Endothelial cell of hepatic sinusoid (primary cell): Measurements from ENCODE around the gene ADRM1.

ENCODE experiments used
- in situ Hi-C: cut with HindIII; loops from 2 replicates; pipeline ENCODE4 v1.10.0; 2017; ENCODE audit warnings: low sequenced_read_pairs

ADRM1 gene, protein sequence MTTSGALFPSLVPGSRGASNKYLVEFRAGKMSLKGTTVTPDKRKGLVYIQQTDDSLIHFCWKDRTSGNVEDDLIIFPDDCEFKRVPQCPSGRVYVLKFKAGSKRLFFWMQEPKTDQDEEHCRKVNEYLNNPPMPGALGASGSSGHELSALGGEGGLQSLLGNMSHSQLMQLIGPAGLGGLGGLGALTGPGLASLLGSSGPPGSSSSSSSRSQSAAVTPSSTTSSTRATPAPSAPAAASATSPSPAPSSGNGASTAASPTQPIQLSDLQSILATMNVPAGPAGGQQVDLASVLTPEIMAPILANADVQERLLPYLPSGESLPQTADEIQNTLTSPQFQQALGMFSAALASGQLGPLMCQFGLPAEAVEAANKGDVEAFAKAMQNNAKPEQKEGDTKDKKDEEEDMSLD

DNA sequence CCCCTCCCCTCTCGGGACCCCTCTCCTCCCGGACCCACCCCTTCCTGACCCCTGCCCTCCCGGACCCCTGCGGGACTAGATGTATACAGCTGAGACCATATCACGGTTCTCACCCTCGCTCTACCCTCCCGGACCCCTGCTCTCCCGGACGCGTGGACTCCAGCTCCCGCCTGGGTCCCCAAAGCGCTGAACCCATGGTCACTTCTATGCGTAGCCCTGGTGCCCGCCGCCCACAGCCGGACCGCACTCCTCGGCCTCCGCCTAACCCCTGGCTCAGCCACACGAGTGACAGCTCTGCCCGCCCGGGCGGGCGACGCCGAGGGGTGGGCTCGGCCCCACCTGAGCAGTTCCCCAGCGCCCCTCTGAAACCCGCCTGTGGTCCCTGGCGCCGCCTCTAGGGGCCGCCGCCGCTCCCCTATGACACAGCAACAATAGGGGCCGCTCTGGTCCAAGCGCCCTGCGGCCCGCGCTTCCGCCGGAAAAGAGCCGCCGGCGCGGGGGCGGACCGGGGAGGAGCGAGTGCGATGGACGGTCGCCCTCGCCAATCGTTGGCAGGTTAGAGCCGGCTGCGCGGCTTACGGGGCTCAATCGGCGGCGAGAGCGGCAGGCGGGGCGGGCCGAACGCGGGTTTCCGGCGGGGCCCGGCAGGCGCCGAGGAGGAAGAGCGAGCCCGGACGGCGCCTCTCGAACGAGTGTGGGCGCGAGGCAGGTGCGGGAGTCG is at the start of gene ADRM1:
Gene ADRM1 (plus strand): TSS at position 657 of the 721 bp plus-strand sequence. CDS start 572 bp downstream, outside the sequence.
- in situ Hi-C loops, result no loop called here

DNA sequence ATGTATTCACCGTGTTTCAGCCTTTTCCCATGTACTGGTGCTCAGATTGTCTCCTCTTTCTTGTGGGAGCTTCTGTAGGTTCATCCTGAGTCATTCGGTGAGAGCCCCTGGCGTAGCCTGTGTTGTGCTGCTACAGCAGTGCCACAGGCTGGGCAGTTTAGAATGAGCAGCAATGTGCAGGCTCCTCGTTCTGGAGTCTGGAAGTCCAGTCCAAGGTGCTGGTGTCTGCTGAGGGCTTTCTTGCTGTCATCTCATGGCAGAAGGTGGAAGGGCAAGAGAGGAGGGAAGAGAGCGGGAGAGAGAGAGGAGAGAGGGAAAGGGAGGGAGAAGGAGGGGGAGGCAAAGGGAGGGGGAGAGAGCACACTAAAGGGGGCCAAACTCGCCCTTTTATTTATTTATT is 49.4 kb upstream of the ADRM1 start:
- in situ Hi-C loops, result no loop called here

DNA sequence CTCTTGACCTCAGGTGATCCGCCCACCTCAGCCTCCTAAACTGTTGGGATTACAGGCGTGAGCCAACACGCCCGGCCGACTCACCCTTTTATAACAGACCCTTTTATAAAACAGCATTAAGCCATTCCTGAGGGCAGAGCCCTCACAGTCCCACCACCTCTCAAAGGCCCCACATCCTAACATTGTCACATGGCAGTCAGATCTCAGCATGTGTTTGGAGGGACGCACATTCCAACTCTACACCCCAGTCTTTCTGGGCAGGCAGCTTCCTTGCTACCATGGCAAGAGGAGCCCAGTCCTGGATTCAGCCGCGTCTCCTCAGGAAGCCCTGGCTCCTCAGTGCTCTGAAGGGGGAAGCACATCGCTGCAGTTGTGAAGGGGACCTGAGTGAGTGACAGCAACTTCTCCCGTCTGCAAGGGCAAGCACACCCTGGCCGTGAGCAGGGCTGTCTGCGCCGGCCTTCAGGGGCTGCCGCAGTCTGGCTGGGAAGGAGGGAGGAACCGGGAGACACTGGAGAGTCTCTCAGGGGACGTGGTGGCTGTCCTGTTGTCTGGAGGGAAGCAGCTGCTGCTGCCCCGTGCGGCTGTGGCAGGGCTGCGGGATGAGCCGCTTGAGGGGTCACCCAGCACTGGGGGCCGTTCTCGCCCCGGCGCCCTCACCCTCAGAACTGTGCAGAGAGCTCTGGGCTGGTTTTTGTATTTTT is 48.6 kb upstream of the ADRM1 start:
- in situ Hi-C loops, result no loop called here

DNA sequence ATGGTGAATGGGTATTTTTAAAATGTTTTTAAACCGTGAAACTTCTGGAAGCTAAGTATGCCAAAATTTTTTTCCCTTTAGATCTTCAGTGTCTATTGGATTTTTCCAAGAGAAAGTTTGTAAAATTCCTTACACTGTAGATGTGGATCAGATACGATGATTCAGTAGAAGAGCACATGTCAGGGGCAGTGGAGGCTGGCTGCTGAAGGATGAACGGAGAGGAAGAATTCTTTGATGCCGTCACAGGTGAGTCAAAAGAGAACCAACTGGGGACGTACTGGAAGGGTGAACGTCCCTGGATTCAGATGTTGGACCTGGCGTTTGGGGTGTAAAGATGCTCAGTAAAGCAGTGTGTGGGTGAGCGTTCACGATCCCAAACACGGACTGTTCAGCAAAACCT is 46.8 kb upstream of the ADRM1 start:
- in situ Hi-C loops, result no loop called here

DNA sequence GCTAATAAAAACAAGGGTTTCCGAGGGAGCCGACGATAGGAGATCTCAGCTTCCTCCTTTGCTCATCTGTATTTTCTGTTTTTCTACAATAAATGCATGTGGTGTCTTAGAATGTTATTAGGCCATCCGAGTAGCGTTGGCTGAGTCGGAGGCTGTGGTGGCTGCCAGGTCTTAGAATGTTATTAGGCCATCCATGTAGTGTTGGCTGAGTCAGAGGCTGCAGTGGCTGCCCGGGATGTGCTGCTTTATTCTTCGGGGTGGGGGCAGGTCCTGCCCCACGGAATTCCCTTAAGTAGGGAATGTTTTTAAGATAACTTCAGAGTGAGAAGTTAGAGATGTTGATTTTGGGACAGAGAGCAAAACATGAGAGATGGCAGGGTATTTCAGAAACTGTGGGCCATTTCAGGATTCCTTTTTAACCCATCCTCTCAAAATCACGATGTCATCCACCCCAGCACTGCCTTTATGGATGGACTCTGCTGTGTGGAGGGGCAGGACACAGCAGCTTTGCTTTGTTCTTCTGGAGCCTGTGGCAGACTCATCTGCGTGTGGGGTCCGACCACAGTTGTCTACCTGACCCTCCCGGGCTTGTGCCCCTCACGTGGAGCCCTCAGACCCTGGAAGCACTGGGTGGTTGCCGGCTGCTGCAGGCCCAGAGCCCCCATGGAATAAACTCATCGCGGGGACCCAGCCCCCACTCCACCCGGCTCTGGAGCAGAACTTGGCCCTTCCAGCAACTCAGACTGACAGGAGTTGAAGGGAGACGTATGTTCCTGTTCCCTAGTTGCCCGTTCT is 44.1 kb upstream of the ADRM1 start:
- in situ Hi-C loops, result no loop called here

DNA sequence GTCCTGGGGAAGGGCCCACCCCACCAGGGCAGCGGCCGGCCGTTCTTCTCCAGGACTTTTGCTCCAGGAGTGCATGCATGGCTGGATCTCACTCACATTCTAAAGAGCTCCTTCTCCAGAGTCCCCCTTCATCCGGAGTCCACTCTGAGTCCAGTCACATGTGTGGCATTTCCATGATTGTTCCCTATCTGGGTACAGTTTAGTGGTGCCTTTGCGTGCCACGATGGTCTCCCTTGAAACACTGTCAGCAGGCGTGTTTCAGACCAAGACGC is 43.6 kb upstream of the ADRM1 start:
- in situ Hi-C loops, result no loop called here

DNA sequence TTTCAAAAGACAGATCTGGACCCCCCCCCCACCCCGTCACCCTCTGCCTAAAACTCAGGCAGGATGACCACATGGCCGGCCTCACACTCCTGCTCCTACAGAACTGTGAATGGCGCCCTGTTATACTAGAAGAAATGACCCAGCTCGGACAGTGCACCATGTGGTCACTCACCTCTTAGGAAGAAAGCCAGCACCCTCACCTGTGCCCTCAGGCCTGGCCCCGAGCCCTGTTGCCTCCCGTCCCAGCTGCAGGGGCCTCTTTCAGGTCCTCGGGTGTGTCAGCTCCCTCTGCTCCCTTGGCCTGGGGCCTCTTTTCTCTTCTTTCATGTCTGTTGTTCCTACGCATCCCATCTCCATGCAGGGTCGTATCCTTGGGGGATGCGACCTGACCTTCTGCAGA is 40.7 kb upstream of the ADRM1 start:
- in situ Hi-C loops, result no loop called here

DNA sequence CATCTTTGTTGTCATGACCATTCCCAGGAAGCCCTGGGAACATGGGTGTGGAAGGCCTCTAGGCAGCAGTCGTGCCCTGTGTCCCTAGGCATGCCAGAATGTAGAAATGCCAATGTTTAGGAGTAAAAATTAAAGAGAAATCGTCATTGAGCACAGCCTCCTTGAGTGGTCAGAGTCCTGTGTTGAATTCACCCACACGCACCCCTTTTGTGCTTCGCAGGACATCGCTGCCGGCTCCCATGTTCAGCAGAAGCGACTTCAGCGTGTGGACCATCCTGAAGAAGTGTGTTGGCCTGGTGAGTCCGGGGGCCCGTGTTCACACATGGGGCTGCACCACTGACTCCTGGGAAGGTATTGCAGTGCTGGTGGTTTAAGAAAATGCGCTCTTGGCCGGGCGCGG is 39.4 kb upstream of the ADRM1 start:
- in situ Hi-C loops, result no loop called here

DNA sequence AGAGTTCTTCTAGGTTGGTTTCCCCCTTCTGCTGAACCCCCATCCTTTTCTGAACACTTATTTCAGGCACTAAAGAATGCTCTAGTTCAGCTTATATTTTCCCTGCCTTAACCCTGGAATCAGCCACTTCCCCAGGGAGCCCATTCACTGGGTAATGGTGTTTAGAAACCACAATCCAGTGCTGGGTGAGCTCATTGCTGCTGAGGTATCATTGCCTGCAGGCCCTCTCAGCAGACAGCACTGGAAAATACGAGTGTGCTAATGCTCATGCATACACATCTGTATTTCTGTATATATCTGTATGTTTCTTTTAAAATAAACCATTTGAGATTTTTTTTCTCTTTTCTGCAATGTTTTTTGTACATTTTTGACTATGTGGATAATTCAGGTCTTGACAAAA is 37.4 kb upstream of the ADRM1 start:
- in situ Hi-C loops, result no loop called here

DNA sequence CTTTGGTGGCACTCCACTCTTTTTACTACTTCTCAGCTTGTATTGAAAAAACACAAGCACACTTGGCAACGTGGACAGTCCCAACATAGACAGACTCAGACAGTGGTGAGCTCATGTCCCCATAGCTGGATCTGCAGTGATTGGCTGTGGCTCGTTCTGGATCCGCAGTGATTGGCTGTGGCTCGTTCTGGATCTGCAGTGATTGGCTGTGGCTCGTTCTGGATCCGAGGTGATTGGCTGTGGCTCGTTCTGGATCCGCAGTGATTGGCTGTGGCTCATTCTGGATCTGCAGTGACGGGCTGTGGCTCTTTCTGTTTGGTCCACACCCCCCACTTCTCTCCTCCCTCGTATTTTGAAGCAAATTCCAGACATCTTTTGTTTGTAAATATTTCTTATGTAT is 36.5 kb upstream of the ADRM1 start:
- in situ Hi-C loops, result no loop called here

DNA sequence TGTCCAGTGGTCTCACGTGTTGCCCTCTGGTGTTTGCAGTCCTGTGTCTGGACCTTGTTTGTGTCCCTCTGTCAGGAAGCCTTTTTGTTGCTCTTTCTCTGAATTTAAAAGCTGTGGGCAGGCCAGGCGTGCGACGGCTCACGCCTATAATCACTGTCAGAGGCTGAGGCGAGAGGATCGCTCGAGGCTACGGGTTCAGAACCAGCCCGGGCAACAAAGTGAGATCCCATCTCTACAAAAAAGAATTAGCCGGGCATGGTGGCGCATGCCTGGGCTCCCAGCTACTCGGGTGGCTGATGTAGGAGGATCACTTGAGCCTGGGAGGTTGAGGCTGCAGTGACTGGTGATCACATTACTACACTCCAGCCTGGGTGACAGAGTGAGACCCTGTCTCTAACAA is 35.9 kb upstream of the ADRM1 start:
- in situ Hi-C loops, result no loop called here

DNA sequence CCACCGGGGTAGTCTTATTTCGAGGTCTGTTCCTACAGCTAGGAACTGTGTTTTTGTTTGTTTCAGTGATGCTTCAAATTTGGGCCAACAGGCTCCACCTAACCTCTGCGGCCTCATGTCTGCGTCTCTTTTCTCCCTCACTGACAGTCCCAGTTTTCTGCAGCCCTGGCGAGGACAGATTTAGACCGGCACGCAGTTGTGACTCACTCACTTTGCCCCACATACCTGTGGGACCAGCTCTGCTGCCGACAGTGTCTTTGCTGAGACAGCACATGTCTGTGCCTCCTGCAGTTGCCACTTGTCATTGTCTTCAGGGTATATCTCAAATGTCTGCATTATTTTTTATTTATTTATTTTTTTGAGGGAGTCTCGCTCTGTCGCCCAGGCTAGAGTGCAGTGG is 35.3 kb upstream of the ADRM1 start:
- in situ Hi-C loops, result no loop called here

DNA sequence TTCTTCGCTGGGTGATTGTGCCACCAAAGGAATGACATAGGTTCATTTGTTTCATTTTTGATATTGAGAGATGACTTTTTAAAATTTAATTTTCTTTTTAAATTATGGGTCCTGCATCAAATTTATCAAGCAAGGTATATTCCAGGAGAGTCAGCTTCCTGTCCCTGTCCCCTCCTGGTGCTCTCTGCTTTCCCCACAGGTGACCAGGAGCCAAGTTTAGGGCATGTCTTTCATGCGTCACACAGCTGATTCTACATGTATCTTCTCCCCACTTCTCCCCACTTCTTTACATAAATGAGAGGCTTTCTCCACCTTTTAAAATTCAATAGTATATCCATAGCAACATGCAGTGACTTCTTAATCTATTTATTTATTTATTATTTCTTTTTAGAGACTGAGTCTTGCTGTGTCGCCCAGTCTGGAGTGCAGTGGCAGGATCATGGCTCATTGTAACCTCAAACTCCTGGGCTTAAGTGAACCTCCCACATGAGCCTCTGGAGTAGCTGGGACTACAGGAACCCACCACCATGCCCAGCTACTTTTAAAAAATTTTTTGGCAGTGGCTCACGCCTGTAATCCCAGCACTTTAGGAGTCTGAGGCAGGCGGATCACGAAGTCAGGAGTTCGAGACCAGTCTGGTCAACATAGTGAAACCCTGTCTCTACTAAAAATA is 34.4 kb upstream of the ADRM1 start:
- in situ Hi-C loops, result no loop called here

DNA sequence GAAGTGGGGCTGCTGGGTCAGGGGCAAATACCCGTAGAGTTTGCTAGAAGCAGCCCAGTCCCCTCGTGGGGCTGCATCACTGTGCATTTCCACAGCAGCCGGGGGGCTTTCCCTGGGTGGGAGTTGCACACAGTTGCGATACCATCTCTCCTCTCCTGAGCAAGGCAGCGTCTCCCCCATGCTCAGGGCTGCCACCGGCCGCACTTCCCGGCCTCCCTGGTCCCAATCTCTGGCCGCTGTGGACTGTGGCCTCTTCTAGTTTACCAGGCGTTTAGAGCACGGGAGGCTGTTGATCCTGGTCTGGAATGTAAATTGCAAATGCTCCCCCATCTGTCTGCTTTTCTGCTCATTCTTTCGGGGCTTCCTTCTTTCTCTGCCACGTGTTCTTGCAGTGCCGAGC is 33.4 kb upstream of the ADRM1 start:
- in situ Hi-C loops, result no loop called here

DNA sequence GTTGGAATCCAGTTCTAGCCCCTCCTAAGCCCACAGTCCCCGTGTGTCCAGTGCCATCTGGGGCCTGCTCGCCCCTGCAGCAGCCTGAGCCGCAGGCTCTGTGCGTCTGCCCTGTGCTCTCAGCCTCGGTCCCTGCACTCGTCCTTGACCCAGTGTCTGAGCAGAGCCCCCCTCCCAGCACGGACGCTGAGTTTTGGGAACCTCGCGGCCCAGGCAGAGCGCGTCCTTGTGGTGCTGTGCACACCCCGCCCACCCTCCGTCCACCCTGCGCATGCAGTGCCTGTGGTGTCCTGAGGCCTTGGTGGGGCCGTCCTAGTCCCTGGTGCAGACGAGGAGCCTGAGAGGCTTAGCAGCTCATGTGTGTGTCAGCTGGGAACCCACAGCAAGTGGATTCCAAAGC is 32.9 kb upstream of the ADRM1 start:
- in situ Hi-C loops, result no loop called here

DNA sequence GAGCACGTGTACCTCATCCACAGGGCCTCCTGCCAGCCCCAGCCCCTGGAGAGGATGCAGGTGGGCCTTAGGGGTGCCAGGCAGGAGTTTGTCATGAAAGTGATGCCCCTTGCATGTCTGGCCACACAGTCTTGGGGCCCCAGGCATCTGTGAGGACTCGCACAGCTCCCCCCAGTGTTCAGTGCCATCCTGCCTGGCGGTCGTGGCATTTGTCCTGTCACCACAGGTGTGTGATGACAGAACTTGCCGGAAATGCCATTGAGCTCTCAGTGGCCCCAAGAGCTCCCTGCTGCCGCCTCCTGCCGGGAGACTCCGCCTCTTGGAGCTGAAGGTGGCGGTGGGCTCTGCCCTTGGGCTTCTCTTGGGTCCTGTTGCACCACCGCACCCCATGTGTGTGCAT is 30.6 kb upstream of the ADRM1 start:
- in situ Hi-C loops, result no loop called here

DNA sequence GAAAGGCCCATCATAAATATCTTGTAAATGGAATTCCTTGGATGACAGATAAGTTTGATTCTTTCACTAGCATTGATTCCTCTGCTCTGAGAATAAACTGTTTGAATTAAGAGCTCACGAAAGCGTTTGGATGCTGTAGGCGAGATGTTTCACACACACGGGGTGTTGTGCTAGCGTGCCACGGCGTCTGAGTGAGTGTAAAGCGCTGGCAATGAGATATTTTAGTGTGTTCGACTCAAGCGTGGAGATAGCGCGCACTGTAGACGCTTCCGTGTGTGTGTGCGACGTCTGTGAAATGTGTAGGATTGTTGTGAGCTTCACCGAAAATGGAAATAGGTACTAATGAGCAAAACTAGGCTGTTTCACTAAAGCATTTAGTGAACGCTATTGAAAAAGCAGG is 29.4 kb upstream of the ADRM1 start:
- in situ Hi-C loops, result no loop called here

DNA sequence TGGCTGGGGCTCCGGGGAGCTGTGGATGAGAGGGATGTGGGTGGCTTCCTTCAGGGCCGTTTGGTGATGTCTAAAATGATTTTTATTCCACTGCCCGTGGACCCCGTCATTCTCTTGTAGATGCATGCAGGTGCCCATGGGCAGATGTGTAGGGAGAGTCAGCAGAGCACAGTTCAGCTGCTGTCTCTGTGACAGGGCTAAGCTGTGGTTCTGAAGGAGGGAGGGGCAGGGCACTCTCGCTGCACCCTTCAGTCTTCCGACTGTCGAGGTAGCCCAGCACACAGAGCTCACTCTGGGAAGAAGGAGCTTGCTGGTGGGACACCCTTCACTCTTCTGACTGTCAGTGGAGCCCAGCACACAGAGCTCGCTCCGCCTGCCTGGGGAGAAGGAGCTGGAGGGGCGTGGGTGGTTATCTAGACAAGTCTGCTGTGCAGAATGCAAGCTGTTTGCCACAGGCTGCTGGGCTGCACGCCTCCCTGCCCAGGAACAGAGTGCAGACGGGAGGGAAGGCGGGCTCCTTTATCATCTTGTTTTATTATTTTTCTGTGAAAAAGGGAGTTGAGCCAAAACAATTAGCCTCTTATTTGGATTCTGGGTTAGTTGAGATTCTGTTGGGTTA is 28.4 kb upstream of the ADRM1 start:
- in situ Hi-C loops, result no loop called here

DNA sequence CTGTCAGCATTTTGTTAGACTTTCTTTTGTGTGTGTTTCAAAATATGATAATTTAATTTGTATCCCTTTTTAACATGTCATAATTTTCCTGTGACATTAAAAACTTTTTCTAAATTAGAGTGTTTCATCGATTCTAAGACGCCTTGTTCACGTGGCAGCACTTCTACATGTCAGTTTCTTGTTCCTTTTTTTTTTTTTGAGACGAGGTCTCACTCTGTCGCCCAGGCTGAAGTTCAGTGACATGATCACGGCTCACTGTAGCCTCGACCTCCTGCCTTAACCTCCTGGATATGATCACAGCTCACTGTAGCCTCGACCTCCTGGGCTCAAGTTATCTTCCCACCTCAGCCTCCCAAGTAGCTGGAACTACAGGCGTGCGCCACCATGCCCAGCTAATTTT is 27.6 kb upstream of the ADRM1 start:
- in situ Hi-C loops, result no loop called here

DNA sequence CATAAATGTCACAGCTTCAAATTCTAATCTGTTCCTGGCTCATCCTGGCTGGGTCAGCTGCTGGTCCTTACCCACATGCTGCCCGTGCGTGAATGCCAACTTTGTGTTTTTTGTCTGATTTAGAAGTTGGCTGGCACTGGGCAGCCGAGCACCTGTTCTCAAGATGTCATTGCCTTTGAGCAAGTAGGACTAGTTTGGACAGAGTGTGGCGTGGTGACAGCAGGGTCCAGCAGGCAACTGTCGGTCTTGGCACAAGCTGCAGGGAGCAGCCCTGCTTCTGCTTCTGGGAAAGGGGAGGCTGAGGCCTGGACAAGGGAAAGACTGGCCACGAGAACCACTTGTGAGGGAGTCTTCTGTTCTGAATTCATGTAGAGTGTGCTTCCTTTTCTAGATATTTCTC is 26.4 kb upstream of the ADRM1 start:
- in situ Hi-C loops, result no loop called here
